IPS-11a (cell line): ENCODE data around the gene MARS1.
"Not testable (repeated sequence)": the region's sequence is repeated elsewhere in the genome, so short reads cannot be mapped to it uniquely, and the experiment has no call there.

Experiments
- H3K4me3 ChIP-seq: one replicate; pipeline ENCODE4 v1.5.1; 2013; ENCODE audit warnings: low read depth, low read length, control low read depth

MARS1 gene

DNA sequence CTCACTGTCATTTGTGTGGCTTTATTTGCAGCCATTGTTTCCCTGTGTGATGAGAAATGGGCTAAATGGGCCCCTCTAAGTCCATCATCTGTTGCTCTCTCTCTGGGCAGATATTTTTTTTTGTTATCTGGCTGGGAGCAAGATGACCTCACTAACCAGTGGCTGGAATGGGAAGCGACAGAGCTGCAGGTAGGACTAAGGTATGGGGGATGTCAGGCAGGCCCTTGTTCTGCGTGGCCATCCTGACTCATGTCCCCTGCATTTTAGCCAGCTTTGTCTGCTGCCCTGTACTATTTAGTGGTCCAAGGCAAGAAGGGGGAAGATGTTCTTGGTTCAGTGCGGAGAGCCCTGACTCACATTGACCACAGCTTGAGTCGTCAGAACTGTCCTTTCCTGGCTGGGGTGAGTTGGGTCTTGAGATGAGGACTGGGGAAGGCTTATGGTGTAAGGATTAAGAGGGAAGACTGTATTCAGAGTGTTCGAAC, 1.3 kb downstream of the MARS1 start:
- H3K4me3 ChIP-seq, result peak overlapping the region; percentile 100

DNA sequence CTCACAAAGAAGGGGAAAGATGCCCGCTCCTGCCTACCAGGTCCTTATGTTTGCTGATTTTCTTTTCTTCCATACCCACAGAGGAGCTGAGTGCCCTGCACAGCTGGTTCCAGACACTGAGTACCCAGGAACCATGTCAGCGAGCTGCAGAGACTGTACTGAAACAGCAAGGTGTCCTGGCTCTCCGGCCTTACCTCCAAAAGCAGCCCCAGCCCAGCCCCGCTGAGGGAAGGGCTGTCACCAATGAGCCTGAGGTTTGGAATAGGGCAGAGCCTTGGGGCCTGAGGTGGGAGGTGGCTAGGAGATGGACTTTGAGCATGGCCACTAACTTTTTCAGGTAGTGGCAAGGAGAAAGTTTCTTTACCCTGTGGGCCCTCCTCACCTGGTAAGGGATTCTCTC, 2.3 kb downstream of the MARS1 start:
- no peak overlapping the region for H3K4me3 ChIP-seq

DNA sequence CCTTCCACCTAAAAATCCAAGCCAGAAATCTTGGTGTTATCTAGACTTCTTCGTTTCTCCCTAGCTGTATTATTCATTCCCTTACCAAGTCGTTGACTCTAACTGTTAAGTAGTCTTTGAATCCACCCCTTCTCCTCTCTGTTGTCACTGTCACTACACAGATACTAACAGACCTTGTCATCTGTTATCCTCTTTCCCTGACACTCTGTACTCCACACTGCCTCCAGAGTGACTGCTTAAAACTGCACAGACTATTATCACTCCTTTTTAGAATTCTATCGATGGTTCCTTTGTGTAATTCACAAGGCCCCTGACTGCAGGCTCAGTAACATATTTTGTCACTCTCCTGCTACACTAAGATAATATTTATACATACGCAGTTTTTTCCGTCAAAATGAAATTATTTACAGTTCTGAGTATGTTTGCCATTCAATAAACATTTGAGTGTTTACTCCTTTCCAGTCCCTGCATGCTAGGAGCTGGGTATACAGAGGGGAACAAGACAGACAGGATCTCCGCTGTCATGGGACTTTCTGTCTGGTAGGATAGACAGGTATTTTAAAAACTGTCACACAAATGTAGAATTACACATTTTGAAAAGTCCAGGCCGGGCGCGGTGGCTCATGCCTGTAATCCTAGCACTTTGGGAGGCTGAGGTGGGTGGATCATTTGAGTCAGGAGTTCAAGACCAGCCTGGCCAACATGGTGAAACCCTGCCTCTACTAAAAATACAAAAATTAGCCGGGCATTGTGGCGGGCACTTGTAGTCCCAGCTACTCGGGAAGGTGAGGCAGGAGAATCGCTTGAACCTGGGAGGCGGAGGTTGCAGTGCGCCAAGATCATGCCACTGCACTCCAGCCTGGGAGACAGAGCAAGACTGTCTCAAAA, 3.8 kb downstream of the MARS1 start:
- H3K4me3 ChIP-seq, result no peak overlapping the region

DNA sequence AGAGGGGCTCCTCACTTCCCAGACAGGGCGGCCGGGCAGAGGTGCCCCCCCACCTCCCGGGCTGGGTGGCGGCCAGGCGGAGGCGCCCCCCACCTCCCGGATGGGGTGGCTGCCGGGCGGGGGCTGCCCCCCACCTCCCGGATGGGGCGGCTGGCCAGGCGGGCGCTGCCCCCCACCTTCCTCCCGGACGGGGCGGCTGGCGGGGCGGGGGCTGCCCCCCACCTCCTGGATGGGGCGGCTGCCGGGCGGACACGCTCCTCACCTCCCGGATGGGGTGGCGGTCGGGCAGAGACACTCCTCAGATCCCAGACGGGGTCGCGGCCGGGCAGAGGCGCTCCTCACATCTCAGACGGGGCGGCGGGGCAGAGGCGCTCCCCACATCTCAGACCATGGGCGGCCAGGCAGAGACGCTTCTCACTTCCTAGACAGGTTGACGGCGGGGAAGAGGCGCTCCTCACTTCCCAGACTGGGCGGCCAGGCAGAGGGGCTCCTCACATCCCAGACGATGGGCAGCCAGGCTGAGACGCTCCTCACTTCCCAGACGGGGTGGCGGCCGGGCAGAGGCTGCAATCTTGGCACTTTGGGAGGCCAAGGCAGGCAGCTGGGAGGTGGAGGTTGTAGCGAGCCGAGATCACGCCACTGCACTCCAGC, 7.3 kb downstream of the MARS1 start:
- not testable (repeated sequence) for H3K4me3 ChIP-seq

DNA sequence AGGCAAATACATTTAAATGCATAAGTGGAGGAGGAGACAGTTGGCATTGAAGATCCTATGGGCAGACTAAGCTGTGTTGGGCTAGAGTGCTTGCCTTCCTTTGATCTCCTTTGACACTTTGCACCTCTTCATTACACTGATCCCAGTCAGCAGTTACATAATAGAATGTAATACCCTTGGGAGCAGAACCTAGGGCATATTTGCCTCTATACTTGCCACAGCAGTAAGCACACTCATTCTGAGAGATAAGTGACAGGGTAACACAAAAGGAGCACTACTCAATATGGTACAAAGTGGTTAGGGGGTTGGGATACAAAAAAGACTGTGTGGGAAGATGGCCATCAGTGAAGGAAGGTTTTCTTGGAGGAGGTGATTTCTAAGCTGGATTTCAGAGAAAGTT, 9.0 kb downstream of the MARS1 start:
- no peak overlapping the region for H3K4me3 ChIP-seq

DNA sequence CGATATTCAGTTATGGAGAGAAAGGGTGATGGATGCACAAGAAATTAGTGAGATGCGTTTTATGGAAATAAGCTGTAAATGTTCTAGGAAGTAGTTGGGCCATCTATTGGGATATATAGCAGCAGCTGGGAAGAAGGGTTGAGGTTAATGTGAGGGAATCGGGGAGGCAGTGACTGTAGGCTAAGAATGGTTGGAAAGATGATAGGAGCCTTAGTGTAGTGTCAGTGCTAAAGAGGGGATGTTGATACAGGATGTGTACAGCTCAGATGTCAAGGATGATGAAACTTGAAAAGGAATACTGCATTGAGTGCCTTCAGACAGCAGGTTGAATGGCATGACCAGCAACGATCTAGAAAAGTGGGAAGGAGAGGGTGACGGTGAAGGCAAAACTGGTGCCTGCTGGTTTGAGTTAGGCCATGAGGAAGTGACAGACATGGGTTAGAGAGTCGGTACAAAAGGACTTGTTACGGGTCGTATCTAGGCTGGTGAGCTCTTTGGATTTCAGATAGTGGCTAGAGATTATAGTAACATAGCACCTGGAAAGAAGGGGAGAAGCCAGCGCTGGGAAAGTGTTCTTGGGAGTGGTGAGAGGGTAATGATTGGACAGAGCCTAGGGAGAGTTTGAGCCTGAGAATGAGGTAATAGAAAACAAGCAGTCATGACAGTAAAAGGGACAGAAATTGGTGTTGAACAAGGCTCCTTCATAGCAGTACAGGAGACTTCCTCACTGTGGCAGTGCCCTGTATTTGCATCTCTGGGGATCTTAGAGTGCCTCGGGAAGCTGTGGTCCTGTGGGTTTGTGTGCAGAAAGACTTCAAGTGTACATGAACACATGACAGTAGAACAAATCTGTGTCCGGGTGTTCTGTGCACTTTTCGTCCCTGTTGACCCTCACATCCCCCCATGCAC, 9.6 kb downstream of the MARS1 start:
- no peak overlapping the region for H3K4me3 ChIP-seq

DNA sequence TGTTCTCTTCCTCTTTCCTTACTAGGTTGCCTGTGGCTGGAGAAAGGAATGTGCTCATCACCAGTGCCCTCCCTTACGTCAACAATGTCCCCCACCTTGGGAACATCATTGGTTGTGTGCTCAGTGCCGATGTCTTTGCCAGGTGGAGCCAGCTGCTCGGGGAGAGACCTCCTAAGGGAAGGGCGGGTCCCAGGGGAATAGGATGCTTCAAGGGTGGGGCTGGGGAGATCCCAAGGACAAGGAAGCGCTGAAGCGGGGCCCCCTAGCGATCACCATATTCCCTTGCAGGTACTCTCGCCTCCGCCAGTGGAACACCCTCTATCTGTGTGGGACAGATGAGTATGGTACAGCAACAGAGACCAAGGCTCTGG, 10.2 kb downstream of the MARS1 start:
- no peak overlapping the region for H3K4me3 ChIP-seq

DNA sequence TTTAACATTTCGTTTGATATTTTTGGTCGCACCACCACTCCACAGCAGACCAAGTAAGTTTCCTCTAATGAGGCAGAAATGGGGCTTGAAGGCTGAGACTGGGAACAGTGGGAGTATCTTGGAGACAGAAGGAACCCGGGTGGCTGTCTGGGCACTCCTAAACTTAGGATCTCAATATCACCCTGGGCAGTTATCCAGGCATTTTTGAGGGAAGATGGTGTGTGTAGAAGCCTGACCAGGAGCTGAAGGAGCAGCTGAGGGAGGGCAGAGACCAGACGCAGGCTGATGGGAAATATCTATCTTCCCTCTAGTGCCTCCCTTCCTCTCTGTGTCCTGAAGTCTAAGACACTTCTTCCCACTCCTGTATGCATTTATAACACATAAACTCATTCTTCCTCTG, 10.7 kb downstream of the MARS1 start:
- no peak overlapping the region for H3K4me3 ChIP-seq

DNA sequence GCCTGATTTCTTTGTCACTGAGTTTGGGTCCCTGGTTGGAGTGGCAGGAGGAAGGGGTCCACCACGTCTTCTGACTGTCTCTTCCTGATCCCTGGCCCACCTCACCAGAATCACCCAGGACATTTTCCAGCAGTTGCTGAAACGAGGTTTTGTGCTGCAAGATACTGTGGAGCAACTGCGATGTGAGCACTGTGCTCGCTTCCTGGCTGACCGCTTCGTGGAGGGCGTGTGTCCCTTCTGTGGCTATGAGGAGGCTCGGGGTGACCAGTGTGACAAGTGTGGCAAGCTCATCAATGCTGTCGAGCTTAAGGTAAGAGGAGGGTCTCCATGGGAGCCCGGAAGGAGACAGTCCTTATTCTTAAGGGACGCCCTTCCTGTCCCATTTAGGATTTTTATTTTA, 12.3 kb downstream of the MARS1 start:
- H3K4me3 ChIP-seq, result no peak overlapping the region

DNA sequence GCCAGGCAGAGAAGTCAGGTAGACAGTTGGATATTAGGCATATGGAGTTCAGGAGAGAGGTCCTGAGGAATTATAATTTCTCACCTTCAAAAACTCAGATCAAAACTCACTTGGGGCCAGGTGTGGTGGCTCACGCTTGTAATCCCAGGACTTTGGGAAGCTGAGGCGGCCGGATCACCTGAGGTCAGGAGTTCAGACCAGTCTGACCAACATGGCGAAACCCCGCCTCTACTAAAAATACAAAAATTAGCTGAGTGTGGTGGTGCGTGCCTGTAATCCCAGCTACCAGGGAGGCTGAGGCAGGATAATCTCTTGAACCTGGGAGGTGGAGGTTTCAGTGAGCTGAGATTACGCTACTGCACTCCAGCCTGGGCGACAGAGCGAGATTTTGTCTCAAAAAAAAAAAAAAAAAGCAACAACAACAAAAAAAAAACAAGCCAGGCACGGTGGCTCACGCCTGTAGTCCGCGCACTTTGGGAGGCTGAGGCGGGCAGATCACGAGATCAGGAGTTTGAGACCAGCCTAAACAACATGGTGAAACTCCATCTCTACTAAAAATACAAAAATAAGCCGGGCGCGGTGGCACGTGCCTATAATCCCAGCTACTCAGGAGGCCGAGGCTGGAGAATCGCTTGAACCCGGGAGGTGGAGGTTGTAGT, 14.6 kb downstream of the MARS1 start:
- H3K4me3 ChIP-seq, result not testable (repeated sequence)

DNA sequence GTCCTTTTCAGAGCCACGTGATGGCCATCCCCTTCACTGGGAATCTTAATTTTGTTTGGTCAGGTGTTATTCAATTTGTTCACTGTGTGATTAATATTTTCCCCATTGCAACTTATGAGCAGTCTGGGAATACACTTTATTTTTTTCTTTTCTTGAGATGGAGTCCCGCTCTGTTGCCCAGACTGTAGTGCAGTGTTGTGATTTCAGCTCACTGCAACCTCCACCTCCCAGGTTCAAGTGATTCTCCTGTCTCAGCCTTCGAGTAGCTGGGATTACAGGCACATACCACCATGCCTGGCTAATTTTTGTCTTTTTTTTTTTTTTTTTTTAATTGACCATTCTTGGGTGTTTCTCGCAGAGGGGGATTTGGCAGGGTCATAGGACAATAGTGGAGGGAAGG, 18.7 kb downstream of the MARS1 start:
- not testable (repeated sequence) for H3K4me3 ChIP-seq

DNA sequence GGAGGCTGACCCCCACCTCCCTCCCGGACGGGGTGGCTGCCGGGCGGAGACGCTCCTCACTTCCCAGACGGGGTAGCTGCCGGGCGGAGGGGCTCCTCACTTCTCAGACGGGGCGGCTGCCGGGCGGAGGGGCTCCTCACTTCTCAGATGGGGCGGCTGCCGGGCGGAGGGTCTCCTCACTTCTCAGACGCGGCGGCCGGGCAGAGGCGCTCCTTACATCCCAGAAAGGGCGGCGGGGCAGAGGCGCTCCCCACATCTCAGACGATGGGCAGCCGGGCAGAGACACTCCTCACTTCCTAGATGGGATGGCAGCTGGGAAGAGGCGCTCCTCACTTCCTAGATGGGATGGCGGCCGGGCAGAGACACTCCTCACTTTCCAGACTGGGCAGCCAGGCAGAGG, 19.9 kb downstream of the MARS1 start:
- not testable (repeated sequence) for H3K4me3 ChIP-seq

DNA sequence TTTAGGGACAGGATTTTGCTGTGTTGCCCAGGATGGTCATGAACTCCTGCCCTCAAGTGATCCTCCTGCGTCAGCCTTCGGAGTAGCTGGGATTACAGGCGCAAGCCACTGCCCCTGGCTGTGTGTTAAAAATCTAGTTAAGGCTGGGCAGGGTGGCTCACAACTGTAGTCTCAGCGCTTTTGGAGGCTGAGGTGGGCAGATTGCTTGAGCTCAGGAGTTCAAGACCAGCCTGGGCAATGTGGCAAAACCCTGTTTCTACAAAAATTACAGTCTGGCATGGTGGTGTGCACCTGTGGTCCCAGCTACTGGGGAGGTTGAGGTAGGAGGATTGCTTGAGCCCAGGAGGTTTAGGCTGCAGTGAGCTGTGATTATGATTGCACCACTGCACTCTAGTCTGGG, 23.3 kb downstream of the MARS1 start:
- no peak overlapping the region for H3K4me3 ChIP-seq

DNA sequence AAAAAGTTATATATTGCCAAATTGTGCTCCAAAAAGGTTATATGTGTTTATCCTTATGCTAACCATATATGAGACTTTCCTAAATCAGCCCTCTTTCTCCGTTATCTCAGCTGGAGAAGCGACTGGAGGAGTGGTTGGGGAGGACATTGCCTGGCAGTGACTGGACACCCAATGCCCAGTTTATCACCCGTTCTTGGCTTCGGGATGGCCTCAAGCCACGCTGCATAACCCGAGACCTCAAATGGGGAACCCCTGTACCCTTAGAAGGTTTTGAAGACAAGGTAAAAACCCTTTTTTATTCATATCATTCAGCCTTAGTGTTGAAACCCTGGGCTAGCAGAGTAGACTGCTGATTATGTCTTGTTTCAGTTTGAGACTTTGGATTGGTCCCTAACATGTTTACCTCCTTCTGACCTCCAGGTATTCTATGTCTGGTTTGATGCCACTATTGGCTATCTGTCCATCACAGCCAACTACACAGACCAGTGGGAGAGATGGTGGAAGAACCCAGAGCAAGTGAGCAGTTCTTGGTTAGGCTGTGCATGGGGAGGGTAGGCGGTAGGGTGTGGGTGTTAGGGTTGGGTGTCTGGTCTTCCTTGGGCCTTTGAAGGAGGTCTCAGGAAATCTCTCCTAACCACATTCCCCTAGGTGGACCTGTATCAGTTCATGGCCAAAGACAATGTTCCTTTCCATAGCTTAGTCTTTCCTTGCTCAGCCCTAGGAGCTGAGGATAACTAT, 23.9 kb downstream of the MARS1 start:
- H3K4me3 ChIP-seq, result no peak overlapping the region

DNA sequence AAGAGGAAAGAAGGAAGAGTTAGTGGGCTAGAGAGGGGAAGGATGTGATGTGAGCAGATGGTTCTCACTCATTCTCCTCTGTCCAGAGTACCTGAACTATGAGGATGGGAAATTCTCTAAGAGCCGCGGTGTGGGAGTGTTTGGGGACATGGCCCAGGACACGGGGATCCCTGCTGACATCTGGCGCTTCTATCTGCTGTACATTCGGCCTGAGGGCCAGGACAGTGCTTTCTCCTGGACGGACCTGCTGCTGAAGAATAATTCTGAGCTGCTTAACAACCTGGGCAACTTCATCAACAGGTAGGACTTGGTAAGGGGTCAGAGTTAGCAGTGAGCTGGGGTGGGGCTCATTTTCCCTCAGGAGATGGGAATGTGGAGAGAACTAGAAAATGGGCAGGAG, 24.8 kb downstream of the MARS1 start:
- no peak overlapping the region for H3K4me3 ChIP-seq

DNA sequence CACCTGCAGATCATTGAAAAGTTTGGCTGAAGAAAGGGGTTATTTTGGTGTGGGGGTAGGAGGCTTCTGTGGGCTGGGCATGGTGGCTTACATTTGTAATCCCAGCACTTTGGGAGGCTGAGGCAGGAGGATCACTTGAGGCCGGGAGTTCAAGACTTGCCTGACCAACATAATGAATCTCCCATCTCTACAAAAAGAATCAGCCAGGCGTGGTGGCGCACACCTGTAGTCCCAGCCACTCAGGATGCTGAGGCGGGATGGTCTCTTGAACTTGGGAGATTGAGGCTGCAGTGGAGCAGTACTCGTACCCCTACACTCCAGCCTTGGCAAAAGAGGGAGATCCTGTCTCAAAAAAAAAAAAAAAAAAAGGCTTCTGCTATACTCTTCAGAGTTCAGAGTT, 25.4 kb downstream of the MARS1 start:
- no peak overlapping the region for H3K4me3 ChIP-seq

DNA sequence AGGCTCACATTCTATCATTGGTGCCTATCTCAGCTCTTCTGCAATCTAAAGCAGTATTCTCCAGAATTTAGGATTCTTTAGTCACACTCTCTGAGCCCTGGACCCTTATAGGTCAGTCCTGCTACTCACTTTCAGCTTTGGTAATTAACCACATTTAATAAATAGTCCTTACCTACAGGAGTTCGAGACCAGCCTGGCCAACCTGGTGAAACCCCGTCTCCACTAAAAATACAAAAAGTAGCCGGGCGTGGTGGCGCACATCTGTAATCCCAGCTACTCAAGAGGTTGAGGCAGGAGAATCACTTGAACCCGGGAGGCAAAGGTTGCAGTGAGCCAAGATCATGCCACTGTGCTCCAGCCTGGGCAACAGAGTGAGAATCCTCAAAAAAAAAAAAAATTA, 25.8 kb downstream of the MARS1 start:
- H3K4me3 ChIP-seq, result not testable (repeated sequence)

DNA sequence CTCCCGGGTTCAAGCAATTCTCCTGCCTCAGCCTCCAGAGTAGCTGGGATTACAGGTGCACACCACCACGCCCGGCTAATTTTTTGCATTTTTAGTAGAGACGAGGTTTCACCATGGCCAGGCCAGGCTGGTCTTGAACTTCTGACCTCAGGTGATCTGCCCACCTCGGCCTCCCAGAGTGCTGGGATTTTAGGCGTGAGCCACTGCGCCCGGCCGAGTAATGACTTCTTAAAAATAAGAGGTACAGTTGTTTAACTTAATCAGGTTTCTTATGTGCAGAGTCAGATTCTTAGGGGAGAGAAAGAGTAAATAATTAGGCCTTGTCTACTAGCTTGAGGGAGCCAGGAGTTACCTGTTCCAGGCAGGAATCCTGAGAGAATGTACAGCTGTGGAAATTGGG, 26.4 kb downstream of the MARS1 start:
- not testable (repeated sequence) for H3K4me3 ChIP-seq

DNA sequence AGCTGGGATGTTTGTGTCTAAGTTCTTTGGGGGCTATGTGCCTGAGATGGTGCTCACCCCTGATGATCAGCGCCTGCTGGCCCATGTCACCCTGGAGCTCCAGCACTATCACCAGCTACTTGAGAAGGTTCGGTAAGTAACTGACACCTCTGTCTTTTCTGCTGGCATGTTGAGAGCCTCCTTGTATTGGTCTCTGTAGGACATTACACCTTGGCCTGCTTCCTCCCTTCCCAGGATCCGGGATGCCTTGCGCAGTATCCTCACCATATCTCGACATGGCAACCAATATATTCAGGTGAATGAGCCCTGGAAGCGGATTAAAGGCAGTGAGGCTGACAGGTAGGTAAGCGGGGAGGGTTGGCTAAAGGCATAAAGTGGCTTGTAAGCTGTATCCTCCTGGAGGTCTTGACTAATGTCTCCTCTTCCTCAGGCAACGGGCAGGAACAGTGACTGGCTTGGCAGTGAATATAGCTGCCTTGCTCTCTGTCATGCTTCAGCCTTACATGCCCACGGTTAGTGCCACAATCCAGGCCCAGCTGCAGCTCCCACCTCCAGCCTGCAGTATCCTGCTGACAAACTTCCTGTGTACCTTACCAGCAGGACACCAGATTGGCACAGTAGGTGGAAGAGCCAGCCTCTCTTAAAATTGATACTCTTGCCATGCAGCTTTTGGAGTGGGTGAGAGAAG, 27.0 kb downstream of the MARS1 start:
- no peak overlapping the region for H3K4me3 ChIP-seq
